Activated CD8-positive, alpha-beta memory T cell treated with anti-CD3 and anti-CD28 coated beads for 24 hours (primary cell): ENCODE measurements around the gene CCNK.

Experiments
- DNase-seq: peaks from one replicate; pipeline ENCODE4 v3.0.0-alpha.2; 2020

The CCNK gene

DNA sequence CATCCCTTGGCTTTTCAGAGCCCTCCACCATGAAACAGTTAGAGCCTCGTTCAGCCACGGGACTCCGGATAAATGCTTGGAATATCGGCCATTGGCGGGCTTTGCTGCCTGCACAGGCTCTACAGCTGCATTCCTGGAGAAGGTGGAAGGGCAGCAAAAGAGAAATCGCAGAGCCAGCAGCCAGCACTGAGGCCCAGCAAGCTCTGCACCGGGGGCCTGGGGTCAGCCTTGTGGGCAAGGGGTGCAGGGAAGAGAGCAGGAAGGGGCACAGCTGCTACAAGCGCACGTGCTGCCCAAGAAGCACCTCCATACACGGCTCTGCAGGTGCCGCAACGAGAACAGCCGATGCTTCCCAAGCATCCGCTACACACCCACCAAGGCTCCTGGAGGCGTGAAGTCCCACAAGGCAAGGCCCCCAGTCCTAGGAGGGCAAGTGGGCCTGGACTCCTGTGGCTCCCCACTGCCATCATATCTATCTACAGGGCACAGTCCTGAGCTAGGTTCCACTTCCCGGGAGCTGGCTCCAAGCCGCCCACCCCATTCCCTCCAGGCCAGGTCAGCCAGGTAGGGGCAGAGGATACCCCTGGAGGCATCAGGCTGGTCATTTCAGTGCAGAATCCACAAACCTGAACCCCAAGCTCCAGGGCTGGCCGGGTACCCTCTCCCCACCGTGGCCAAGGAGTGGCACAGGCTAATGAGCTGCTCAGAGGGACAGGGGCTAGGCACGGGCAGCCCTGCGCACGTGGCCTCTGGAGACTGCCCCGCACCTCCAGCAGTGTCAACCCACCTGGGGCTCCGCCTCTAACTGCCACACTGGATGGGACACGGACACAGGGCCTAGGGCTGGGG lies 40.2 kb downstream of the CCNK start:
- no peak for DNase-seq

DNA sequence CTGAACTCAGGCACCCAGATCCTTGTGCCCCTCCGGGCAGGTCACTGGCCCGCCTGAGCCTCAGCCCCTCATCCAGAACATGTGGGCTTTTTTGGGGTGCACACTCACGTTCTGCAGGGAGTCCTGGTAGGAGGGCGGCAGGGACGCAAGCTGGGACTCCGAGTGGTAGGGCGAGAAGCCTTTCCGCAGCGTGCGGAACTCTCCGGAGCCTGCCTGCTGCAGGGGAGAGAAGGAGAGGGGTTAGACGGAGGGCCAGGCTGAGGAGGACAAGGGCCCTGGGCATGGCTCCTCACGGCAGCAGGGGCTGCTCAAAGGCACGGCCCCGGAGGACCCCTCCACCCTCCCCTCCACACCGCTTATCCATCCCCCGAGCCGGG lies 40.8 kb downstream of the CCNK start:
- no peak for DNase-seq

DNA sequence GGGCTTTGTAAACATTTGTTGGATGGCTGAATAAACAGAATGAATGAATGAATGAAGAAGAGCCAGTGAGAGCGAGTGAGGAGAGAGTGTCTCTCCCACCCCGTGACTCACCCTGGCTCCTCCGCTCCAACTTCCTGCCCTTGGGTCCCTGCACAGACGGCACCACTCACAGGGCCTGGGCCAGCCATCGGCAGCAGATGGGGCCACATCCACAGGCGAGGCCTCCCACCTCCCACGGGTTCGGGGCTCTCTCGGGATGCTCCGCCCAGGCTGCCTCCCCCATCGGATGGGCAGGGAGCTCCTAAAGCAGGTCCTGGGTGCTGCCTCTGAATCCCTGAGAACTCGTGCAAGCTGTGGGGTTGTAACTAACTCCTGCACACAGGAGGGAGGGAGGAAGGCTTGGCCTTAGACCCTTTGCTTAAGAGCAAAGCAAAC lies 41.3 kb downstream of the CCNK start:
- no peak for DNase-seq

DNA sequence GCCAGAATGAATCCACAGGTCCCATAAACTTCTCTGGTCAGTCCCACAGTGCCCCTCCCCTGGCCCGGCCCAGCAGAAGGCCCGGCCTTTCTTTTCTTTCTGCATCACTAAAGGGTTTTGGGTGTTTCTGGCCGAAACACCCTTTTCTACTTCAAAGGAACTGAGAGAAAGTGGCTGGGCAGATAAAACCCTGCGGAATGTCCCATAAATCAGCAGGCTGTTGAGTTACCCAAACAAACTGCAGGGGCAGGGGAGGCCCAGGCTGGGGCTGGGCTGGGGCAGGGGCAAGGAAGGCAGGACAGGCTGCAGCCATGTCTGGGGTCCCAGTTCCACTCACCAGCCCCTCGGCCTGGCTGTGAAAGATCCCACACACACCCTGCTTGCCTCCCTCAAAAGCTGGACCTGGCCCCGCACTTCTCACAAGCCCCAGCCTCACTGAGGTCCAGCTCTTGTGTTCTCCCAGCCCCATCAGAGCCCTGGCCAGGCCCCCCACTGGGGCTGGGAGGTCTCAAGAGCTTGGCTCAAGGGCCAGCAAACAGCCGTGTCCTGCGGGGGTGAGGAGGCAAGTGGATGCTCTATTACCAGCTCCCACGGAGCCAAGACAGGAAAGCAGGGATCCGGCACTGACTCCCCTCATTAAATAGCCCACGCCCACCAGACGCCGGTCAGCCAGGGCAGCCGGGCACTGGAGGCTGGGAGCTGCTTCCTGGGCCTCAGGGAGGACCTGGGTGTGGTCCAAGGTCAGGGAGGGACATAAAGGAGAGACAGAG lies 41.9 kb downstream of the CCNK start:
- no peak for DNase-seq

DNA sequence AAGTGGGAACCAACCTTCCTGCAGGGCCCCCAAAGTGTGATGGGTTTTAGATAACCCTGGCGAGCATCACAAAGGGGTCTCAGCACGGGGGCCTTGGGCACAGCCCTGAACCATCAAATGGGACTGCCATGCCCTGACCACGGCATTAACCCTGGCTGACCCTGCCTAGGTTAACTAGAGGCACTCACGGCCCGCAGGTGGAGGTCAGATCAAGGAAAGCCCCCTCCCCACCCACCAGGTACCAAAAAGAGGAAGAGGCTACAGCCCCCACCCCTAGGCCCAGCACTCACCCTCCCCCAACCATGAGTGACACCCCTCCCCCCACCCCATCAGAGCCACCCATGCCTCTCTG lies 42.5 kb downstream of the CCNK start:
- no peak for DNase-seq

DNA sequence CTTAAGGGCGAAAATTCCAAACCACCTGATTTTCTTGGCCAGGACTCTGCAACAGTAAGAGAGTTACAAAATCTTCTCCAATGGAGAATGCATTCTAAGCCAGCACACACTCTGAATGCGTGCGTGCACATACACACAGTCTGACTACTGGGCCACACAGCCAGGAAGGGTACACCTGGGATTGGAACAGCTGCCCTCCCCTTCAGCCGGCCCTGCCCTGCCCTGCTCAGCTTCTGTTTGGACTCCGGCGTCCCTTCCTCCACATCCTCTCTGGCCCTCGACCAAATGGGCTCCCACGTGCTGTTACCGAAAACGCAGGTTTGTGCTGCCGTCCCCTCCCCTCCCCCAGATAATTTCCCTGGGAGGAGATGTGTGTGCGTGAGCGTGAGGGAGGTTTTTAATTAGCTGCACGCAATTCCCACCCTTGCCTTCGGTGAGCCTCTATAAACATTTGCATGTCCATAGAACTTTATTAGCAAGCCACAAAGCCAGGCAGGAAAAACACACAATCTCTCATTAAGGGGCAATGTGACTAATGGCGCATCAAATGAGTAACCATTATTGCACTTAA lies 43.0 kb downstream of the CCNK start:
- DNase-seq = no peak

DNA sequence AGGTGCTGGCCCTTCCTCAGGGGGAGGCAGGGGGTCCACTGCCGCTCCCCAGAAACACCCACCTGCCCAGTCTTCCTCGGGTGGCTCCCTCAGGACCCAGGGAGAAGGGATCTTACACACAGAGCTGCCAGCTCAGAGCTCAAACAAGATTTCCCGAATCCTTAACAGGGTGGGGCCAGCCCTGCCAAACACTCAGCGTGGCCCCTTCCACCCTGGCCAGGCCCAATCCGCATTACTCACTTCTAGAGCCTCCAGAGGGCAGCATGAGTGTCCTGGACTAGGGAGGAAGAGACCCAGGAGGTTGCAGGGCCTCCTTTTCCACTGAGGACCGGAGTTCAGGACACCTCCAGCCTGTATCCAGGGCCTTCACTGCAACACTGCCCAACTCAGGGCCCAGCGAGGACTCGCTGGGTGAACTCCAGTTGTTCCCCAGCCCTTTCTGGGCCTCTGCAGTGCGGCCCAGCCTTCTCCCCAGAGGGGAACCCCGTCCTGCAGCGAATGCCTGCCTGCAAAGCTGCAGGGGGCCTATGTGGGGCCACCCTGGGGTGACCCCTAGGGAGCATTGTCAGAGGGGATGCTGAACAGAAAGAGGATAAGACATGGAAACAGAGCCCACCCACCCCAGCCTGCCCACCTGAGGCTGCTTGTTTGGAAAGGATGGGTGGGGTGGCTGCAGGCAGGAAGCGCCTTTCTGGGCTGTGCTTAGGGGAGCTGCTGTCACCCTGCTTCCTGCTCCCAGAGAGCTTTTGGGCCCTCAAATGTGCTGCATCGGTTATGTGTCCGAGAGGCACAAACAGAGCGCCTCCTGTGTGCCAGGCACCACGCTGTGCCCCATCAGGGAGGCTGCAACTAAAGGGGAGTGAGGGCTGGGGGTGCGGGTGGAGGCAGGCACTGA lies 43.8 kb downstream of the CCNK start:
- DNase-seq = no peak

DNA sequence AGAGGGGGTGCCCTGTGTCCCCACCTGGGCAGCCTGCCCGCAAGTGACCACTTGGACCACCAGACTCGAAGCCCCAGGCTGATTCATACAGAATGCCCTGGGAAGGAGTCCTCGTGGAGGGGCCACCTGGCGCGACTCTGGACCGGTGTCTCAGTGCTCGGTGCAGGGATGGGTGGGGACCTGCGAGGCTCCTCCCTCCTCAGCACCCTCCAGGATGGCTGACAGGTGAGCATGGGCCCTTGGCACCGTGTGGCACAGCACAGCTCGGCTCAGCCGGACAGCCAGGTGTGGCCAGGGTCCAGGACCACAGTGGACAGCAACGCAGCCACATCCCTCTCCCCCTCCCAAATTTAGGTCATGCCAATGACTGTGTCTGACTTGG lies 44.5 kb downstream of the CCNK start:
- no peak for DNase-seq

DNA sequence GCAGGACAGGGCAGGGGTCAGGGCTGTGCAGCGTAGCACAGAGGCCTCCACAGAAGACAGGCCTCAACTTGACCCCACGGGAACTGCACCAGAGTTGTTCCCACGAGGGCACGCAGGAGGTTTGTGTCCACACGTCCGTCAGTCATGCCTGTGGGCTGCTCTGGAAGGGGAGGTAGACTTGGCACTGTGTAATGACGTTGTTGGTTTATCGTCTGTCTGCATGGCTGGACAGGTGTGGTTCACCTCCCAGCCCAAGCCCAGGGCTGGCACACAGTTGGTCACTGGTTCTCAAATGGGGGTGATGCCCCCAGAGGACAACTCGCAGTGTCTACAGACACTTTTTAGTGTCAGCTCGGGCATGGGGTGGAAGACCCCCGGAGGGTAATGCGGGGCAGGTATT lies 45.8 kb downstream of the CCNK start:
- DNase-seq = no peak

DNA sequence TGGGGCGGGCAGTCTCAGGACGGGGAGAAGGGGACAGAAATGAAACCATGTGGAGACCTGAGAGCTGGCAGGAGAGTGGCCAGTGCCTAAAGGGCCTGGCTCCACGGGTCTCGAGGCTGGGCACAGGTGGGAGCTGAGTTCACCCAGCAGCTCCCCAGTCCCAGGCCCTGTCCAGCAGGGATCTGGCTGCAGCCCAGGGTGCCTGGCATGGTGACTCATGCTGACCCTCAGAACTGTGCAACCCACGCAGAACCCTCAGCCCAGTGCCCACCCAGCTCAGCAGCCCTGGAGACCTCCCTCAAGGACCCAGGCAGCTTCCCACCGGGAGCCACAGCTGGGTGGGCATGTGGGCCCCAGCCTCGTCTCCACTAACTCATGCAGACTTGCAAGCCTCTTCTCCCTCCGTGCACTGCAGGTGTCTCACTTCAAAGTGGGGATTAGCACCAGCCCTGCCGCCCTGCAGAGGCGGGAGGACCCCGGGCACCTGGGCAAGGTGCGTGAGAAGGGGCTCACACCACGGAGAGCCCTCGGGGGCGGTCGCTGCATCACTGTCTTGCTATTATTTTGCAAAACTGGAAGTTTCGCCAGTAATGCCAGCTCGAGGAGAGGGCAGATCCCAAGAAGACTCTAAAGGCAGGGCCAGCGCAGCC lies 46.3 kb downstream of the CCNK start:
- DNase-seq = no peak

DNA sequence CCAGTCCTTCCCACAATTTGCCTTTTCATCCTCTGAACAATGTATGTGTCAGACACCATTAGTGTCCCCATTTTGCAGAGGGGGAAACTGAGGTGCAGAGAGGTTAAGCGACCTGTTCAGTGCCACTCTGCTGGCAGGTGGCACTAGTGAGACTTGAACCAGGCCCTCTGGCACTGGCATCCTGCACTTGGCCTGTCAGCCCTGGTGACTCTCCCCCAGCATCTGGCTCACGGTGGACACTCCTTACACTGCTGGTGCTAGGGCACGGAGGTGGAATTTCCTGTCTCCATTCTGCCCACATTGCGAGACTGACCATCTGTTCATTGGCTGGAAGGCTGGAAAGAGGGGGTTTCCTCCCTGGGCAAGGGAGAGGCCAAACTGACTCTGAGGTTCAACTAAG lies 48.7 kb downstream of the CCNK start:
- DNase-seq = no peak

DNA sequence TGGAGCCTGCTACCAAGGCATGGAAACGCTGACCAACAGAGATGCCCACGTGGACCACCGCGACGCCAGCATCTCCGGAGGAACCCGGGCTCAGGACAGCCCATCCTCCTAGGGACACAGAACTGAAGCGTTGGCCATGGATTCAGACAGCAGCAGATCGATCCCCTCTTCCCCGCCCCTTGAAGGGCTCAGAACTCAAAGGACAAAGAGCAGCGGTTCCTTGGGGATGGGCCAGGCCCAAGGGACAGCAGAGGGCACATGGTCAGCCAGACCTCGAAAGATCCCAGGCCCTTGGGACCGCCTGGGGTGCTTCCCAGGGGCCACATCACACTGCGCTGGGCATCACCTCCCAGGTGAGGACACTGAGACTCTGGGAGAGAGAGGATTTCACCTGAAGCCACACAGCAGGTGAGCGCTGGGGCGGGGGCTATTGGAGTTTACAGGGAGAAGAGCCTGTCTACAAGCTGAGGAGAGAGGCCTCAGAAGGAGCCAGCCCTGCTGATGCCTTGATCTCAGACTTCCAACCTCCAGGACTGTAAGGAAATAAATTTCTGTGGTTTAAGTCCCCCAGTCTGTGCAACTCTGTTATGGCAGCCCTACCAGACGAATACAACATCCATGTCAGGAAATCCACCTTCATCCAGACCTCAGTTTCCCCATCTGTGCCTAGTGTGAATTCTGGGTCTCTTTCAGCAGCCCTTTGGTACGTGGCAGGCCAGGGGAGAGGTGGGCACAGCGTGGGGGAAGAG lies 49.4 kb downstream of the CCNK start:
- no peak for DNase-seq

DNA sequence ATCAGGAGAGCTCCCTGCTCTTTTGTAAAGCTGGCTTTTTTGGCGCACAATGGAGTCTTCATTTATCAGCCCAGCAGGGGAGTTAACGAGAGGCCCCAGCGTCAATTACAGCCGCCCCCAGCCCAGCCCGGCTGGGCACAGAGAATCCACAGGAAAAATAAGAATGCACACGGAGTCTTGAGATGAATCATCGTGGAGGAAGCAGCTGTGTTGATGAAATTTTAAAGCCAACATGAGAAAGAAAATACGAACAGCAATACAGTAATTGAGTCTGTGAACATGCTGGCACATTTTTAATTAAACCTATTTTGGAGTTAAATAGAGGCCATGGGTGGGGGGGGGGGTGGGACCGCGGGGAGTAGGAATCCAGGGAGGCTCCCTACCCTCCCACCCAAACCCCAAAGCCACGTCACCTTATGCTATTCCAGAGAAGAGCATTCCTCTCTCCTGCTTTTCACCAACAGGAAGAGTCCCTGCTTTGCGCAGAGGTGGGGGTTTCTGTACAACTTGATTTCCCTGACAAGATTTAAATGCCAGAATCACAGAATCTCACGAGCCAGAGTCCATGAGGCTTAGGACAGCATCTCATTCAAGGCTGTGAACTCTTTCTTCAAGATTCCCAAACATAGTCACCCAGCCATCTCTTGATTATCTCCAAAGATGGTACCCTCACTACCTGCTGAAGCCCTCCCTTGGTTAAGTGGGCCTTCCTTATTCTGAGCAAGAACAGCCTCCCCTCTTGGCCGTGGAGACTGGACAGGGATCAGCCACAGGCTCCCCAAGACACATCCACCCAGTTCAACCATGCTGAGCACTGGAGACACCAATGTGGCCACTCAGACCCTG lies 50.3 kb downstream of the CCNK start:
- DNase-seq = no peak

DNA sequence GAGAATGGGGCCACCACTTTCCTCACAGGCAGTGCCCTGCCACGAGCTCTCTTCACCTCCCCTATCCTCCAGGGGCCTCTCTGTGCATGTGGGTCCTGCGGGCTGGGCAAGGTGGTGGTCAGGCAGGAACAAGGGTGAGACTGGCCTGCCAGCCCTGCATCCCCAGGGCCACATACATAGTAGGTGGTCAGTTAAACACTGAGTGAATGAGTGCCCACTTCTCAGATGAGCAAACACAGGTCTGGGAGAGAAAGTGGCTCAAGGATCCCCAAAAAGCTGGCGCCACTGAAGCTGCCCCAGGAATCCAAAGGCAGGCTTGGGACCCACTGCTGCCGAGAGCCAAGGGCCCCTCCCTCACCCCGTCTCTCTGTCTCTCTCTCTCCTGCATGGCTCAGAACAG lies 51.1 kb downstream of the CCNK start:
- no peak for DNase-seq

DNA sequence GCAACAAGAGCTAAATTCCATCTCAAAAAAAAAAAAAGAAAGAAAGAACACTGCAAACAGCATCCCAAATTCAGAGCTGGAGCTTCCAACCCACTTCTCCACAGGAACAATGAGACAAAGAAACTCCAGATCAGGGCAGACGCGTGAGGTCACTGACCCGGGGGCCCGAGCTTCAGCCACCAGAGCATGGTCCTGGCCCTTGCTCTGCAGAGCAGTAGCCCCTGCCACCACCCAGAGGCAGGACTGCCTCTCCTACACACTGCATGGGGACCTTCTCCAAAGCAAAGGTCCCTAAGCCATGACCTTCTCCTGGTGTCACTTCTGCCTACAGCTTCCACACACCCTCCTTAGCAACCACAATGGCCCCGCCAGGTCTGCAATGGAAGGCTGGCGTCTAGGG lies 53.1 kb downstream of the CCNK start:
- no peak for DNase-seq

DNA sequence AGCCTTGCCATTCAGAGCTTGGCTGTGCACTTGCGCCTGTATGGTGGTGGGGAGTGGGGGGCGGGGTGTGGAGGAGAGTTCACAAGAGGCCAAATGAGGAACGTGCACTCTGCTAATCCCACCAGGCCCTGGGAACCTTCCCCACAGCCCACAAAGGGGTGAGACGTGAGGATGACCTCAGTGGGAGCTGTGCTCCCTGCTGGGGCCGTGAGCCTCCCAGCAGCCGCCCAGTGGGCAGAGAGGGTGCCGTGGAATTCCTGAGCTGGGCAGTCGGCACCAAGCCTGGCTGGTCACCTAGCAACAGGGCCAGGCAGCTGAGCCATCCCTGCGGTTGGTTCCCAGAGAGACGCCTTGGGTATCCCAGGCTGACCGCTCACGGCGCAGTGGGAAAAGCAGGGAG lies 53.7 kb downstream of the CCNK start:
- no peak for DNase-seq

DNA sequence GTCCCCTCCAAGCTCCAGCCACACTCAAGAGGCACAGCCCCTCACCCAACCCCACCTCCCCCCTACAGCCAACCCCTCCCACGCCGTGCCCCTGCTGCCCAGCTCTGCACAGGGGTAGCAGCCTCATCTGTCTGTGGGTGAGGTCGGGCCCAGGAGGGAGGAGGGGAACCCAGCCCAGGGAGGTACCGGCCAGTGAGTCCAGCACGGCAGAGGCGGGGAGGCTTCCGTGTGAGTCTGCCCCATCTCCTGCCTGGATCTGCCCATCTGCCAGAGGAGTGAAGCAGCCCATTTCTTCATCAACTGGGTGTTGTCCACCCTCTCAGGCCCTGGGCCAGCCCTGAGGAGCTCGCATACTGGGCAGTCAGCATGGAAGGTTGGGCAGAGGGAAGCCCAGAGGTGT lies 54.2 kb downstream of the CCNK start:
- DNase-seq = no peak

DNA sequence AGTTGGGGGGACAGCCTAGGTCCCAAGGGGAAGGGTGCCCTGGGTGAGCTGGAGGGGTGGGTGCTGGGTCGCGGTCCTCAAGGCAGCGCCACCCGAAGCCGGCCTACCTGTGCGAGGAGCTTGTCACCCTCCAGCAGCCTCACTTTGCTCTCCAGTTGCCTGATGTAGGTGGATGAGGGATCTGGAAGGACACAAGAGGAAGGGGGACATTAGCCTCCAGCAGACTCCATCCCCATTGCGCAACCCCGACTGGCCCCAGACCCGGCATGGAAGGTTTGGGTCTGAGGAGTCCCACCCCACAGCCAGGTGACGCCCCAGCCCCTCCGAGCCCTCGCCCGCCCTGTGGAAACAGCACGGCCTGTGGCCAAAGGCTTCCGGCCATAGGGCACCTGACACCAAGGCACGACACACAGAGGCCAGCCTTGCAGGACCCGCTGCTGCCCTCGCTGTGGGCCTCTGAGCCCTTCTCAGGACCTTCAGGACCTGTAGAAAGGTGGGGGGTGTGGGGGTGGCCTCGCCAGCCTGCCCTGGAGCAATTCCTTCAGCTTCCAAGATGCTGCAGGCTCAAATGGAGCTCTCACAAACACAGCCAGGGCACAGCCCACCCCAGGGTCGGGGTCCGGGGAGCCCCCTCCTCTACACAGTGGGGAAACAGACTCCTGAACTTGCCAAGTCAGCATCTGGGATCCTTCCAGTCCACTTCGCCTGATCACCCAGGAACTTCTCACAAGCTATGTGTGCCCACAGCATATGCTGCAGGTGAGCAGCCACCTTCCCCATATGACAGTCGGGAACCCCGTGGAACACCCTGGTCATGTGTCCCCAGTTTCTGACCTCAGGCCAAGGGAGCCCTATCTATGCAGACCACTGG lies 54.9 kb downstream of the CCNK start:
- DNase-seq = no peak

DNA sequence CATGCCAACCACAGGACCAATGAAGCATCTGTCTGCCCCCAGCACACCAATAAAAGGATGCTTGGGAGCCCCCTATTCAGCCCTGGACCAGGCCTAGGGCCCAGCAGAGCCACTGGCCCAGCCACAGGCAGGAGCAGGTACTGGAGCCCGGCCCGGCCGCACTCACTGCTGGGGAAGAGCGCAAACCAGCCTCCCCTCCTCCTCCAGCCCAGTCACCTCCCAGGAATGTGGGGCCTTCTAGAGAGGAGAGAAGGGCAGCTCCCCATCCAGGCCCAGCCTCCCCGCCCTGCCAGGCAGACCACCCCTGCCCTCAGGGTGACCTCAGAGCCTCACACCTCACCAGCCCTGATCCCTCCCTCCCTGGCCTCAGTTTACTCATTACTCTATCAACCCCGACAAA lies 56.2 kb downstream of the CCNK start:
- no peak for DNase-seq

DNA sequence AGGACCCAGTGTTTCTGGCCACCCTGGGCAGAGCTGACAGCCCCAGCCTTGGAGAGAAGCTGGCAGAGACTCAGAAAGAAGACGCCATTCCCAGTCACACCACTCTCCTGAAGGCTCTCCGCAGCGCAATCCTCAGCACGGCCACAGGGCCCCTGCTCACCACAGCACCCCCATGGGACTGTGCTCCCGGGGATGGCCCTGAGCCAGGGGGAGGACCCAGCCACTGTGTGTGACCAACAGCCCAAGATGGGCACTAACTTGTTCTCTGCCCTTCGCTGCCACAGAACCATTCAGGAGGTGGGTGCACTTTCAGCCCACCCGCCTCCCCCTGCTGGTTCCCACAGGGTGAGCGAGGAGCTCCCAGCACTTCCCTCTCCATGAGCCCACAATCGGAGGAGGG lies 57.1 kb downstream of the CCNK start:
- no peak for DNase-seq
